ENCODE measurements around the gene VWC2. TPM values are rescaled to one million over a fixed set of nuclear protein-coding genes. Genes with fewer than 3 reads are reported as not detected.

The VWC2 gene
- total RNA-seq, 2 experiments from 2014 or later, result not detected

- Mint-ChIP-seq H3K27me3 (peaks cover 44% of the 10 kb centered on the region), H3K4me1 (ENCODE audit: low read depth) (peaks cover 1% of the 10 kb centered on the region), H3K4me3 (no peak overlapping the region), H3K36me3 (ENCODE audit: low read depth) (no peaks in the 10 kb centered on the region), H3K9me3 (no peaks in the 10 kb centered on the region), H3K27ac (no peak overlapping the region)
- no peak overlapping the region for H3K27ac ChIP-seq (ENCODE audit: low read depth in 1 of 2, low read length in 2 of 2)
- no peaks in the 10 kb centered on the region for H3K4me1 ChIP-seq (ENCODE audit: insufficient read depth, low read length)
- no peak overlapping the region for H3K4me3 ChIP-seq (ENCODE audit: low read length)
- intact Hi-C loops (cut with DNase I, micrococcal nuclease), result no loop called here
- ChIA-PET POLR2A (no interaction called here), CTCF (no interaction called here)
- no peaks in the 10 kb centered on the region for H3K36me3 ChIP-seq (ENCODE audit: insufficient read depth, low read length)
- ATAC-seq (ENCODE audit: poor library complexity) (no peak), DNase-seq (no peak)
- H3K27me3 ChIP-seq (ENCODE audit: control insufficient read depth in 1 of 2, insufficient read depth in 2 of 2, low read length in 2 of 2), result peaks cover 8 to 14% of the 10 kb centered on the region in 2 experiments
- H3K9me3 ChIP-seq (ENCODE audit: control insufficient read depth in 1 of 2, insufficient read depth in 1 of 2, low read length in 2 of 2), result no peaks in the 10 kb centered on the region
- no peak for TF ChIP-seq CTCF (IDR thresholded peaks at IDR 0.05)
Measured at GRCh38 chr7:49767719-49768118, 5.7 kb upstream of the VWC2 start.

- no peaks in the 10 kb centered on the region for H3K36me3 Mint-ChIP-seq (ENCODE audit: low read depth)
- H3K27ac ChIP-seq (ENCODE audit: low read depth in 1 of 2, low read length in 2 of 2), result no peak overlapping the region
- peaks cover 13 to 15% of the 10 kb centered on the region in 2 experiments for H3K27me3 ChIP-seq (ENCODE audit: control insufficient read depth in 1 of 2, insufficient read depth in 2 of 2, low read length in 2 of 2)
- CTCF ChIA-PET, result no interaction called here
- H3K9me3 ChIP-seq (ENCODE audit: control insufficient read depth in 1 of 2, insufficient read depth in 1 of 2, low read length in 2 of 2), result no peaks in the 10 kb centered on the region
- H3K4me1 Mint-ChIP-seq (ENCODE audit: low read depth), result peaks cover 7% of the 10 kb centered on the region
- intact Hi-C loops (cut with DNase I, micrococcal nuclease), result no loop called here
- H3K9me3 Mint-ChIP-seq, result no peaks in the 10 kb centered on the region
- ATAC-seq (ENCODE audit: poor library complexity) (no peak), DNase-seq (no peak)
- no peak overlapping the region for H3K27ac Mint-ChIP-seq
- H3K36me3 ChIP-seq (ENCODE audit: insufficient read depth, low read length), result no peaks in the 10 kb centered on the region
- no peak overlapping the region for H3K4me3 ChIP-seq (ENCODE audit: low read length)
- TF ChIP-seq CTCF (IDR thresholded peaks at IDR 0.05), result no peak
- no peaks in the 10 kb centered on the region for H3K4me1 ChIP-seq (ENCODE audit: insufficient read depth, low read length)
- H3K27me3 Mint-ChIP-seq, result peaks cover 50% of the 10 kb centered on the region
- POLR2A ChIA-PET, result no interaction called here
- H3K4me3 Mint-ChIP-seq, result no peak overlapping the region
Measured at GRCh38 chr7:49768254-49768653, 5.2 kb upstream of the VWC2 start.

- DNase-seq (no peak), ATAC-seq (ENCODE audit: poor library complexity) (no peak)
- H3K9me3 Mint-ChIP-seq, result no peaks in the 10 kb centered on the region
- H3K27ac ChIP-seq (ENCODE audit: low read depth in 1 of 2, low read length in 2 of 2), result no peak overlapping the region
- no peak for TF ChIP-seq CTCF (IDR thresholded peaks at IDR 0.05)
- H3K27me3 ChIP-seq (ENCODE audit: control insufficient read depth in 1 of 2, insufficient read depth in 2 of 2, low read length in 2 of 2), result peaks cover 14 to 15% of the 10 kb centered on the region in 2 experiments
- no peaks in the 10 kb centered on the region for H3K36me3 ChIP-seq (ENCODE audit: insufficient read depth, low read length)
- peaks cover 7% of the 10 kb centered on the region for H3K4me1 Mint-ChIP-seq (ENCODE audit: low read depth)
- intact Hi-C loops (cut with DNase I, micrococcal nuclease), result no loop called here
- ChIA-PET POLR2A (no interaction called here), CTCF (no interaction called here)
- H3K4me1 ChIP-seq (ENCODE audit: insufficient read depth, low read length), result no peaks in the 10 kb centered on the region
- no peaks in the 10 kb centered on the region for H3K36me3 Mint-ChIP-seq (ENCODE audit: low read depth)
- no peak overlapping the region for H3K27ac Mint-ChIP-seq
- no peaks in the 10 kb centered on the region for H3K9me3 ChIP-seq (ENCODE audit: control insufficient read depth in 1 of 2, insufficient read depth in 1 of 2, low read length in 2 of 2)
- peaks cover 51% of the 10 kb centered on the region for H3K27me3 Mint-ChIP-seq
- no peak overlapping the region for H3K4me3 ChIP-seq (ENCODE audit: low read length)
- H3K4me3 Mint-ChIP-seq, result no peak overlapping the region
Measured at GRCh38 chr7:49768835-49769234, 4.6 kb upstream of the VWC2 start.
